NOMO-1 (cell line): ENCODE results near the gene TAPT1.

Experiments used
- DNase-seq, 2 experiments: peaks; one replicate each; lab custom pipeline; 2025; ENCODE audit not compliant: unreplicated experiment in 2 of 2; lab: John Stamatoyannopoulos, UW

TAPT1 gene

GRCh38 chr4:16248605-16249004 lies 22.3 kb upstream of the TAPT1 start:
- no peak for DNase-seq

GRCh38 chr4:16245241-16245640 lies 19.0 kb upstream of the TAPT1 start:
- no peak for DNase-seq

DNA sequence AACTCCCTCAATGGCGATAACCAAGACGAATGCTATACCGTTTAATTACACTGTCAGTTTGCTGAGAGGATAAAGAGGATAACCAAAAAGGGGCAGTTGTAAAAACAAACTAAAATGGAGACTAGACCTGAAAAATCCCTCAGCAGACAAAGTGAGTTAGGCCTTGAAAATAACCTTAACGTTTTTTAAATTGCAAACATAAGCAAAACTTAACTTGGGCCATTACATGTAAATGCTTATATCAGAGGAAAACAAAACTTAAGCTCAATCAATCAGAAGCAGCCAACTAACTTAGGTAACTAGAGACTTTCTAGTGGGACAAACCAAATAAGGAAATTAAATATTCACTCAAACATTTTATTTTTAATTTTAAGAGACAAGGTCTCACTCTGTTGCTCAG lies 17.0 kb upstream of the TAPT1 start:
- DNase-seq, result no peak

GRCh38 chr4:16240300-16240699 lies 14.0 kb upstream of the TAPT1 start:
- no peak for DNase-seq

DNA sequence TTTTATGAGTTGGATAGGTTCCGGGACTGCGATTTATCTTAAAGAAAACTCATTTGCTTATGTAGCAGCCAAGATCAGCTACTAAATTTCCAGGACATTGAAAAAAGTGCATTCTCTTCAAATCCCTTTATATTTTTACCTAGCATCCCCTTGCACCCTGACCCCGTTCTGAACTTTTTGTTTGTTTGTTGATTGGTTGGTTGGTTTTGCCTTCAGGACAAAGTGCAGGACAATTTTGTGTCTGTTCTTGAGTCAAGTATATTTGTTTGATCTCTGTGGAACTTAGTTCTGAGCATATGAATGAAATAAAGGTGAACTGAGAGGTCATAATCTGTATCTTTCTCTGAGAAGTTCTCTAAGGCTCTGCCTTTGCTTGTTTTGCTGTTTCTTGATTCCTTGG lies 12.8 kb upstream of the TAPT1 start:
- DNase-seq, result no peak

DNA sequence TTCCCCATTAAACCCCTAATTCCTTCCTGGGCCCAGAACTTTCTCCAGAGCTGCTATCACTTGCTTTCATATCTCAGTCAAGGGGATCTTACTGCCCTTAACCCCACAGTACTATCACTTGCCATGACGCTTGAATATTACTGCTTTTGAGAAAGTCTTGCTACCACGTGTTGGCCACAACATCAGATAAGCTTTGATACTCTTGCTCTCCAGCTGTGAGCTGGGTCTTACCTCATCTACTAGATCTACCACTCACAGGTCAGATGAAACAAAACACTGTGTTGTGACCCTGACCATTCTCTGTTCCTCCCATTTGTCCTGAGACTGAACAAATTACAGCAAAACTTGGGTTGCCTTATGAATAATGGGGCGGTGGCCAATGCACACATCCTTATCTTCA lies 12.1 kb upstream of the TAPT1 start:
- DNase-seq, result no peak

GRCh38 chr4:16237715-16238114 lies 11.4 kb upstream of the TAPT1 start:
- DNase-seq, result peak; percentile 64 to 96

GRCh38 chr4:16236402-16237023 lies 10.2 kb upstream of the TAPT1 start:
- no peak for DNase-seq

- DNase-seq, result no peak
Observed at GRCh38 chr4:16235209-16235608, 8.9 kb upstream of the TAPT1 start.

- DNase-seq, result no peak
Observed at GRCh38 chr4:16233569-16234177, 7.4 kb upstream of the TAPT1 start.

GRCh38 chr4:16231570-16232245 lies 5.4 kb upstream of the TAPT1 start:
- DNase-seq, result peak in 1 of 2 experiments; percentile 8

DNA sequence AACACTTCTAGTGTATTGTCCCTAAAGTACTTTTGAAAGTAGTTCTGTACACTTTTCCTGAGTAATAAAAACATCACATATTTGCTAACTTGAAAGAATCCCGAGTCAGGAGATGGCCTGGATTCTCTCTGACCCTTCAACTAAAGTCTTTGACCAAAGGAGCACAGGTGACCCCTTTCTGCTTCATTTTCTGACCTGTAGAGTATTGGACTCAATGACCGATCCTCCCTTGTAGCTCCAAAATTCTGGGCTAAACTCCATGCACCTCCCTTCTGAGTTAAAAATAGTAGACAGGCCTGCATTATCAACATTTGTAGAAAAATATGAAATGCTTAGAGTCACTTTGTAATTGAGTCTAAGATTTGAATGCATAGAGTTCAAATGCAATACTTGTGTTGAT lies 4.0 kb upstream of the TAPT1 start:
- DNase-seq, result no peak

GRCh38 chr4:16229604-16230003 lies 3.3 kb upstream of the TAPT1 start:
- DNase-seq, result no peak

GRCh38 chr4:16227462-16227868 lies 1.2 kb upstream of the TAPT1 start:
- peak in 1 of 2 experiments; percentile 4 for DNase-seq

- peak; percentile 15 to 28 for DNase-seq
Observed at GRCh38 chr4:16226816-16227461, 668 bp upstream of the TAPT1 start.

- DNase-seq, result peak in 1 of 2 experiments; percentile 58
Observed at GRCh38 chr4:16225167-16225862, 956 bp downstream of the TAPT1 start.

DNA sequence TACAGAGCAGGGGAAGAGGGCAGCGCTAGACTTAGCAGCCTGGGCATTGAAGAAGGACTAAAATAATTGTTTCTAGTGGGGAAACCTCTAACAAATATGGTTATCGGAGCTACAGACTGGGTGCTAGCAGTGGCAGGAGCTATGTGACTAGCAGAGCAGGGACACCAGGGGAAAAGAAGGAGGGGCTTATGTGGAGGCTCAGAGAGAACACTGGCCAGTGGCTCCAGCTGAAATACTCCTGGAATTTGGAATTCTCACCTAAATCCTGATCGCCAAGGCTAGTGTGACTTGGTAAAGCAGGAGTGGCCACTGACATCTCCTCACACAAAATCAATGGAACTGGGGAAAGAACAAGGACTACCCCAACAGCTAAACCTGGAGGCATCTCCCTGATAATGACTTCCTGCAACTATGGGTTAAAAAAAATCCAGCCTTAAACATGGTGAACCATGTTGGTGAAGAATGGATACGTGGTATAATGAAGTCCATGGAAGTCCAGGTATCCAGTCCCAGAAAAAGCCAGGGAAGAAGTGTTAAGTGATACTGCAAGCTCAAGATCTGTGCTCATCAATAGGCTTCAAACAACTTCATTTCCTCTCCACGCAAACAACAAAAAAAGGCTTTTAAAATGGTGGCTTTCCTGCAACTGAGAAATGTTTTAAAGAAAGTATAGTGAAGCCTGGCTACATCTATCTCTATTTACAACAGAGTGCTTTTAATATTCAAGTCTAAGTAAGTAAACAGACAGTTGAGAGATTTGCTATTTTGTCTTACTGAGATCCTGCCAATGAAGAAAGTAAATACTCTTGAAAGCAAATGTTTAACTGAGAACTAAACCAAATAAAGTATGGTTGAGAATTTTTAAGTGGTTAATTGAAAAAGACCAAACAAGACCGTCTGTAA lies 1.8 kb downstream of the TAPT1 start:
- DNase-seq, result no peak

DNA sequence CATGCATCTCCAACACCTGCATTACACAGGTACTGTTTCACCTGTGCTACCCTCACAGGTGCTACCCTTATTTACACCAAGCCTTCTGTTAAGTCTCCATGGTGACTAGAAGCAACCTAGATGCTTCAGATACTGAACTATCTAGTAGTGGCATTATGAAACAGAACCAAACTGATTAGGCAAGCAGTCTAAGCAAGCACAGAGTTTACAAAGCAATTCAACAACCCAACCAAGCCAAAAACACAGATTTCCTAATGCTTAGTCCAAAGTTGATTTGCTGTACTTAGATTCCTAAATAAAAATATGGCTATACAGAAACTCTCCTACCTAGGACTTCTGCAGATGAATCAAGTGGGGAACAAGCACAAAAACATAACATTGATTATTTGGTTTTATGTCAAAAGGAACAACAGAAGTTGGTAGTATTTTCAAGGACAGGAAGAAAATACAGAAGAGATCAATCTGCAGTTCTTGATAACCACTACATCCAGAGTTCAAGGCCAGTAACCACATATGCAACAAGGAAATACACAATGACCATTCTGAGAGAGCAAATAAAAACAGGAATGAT lies 3.2 kb downstream of the TAPT1 start:
- peak in 1 of 2 experiments; percentile 35 for DNase-seq

DNA sequence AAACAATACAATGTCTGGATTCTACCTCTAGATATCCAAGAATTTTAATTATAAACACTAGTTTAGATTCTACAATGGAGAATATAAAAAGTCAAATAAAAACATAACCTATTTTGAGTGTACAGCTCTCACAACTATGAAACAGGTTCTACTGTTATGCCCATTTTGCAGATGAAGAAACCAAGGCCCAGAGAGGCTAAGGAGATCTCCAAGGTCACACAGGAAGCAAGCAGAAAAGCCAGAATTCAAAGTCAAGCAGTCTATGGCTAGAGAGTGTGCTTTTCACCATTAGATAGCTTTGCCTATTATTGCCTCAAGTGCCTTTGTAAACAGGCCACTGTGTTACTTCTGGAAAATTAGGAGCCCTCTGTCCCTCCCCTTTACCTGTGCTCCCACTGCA lies 7.3 kb downstream of the TAPT1 start:
- no peak for DNase-seq
